Measurements from ENCODE around the gene BNIP3.

Gene BNIP3

GRCh38 chr10:132011024-132011423 is 29.3 kb upstream of the BNIP3 start:
- Histone ChIP-seq H3K9me3 (ENCODE audit: insufficient read depth, low read length) (no peaks in the 10 kb centered on the region), H3K27me3 (ENCODE audit: insufficient read depth, insufficient read length) (no peaks in the 10 kb centered on the region), H3K4me3 (ENCODE audit: insufficient read length, low read depth) (no peak overlapping the region), H3K4me1 (ENCODE audit: insufficient read depth, insufficient read length) (no peaks in the 10 kb centered on the region), H3K9ac (ENCODE audit: insufficient read length, low read depth) (no peak overlapping the region), H3K36me3 (ENCODE audit: insufficient read depth, insufficient read length, low read length) (no peaks in the 10 kb centered on the region)
- TF ChIP-seq SUZ12 (IDR thresholded peaks at IDR 0.05; ENCODE audit: extremely low read depth, insufficient read depth, insufficient read length) (no peak), YY1 (IDR thresholded peaks at IDR 0.05; ENCODE audit: insufficient read depth, insufficient read length) (no peak), ZNF274 (IDR thresholded peaks at IDR 0.05; ENCODE audit: low read depth, low read length) (no peak)
- no peak for DNase-seq (ENCODE audit: low read depth, low spot score)

GRCh38 chr10:132010483-132010882 is 28.8 kb upstream of the BNIP3 start:
- no peak overlapping the region for H3K4me3 ChIP-seq (ENCODE audit: insufficient read length, low read depth)
- H3K9ac ChIP-seq (ENCODE audit: insufficient read length, low read depth) = no peak overlapping the region
- DNase-seq (ENCODE audit: low read depth, low spot score) = no peak
- no peaks in the 10 kb centered on the region for H3K36me3 ChIP-seq (ENCODE audit: insufficient read depth, insufficient read length, low read length)
- no peaks in the 10 kb centered on the region for H3K4me1 ChIP-seq (ENCODE audit: insufficient read depth, insufficient read length)
- no peaks in the 10 kb centered on the region for H3K27me3 ChIP-seq (ENCODE audit: insufficient read depth, insufficient read length)
- H3K9me3 ChIP-seq (ENCODE audit: insufficient read depth, low read length) = peaks cover 2% of the 10 kb centered on the region; the same call in 1 of the 2 replicates
- no peak for TF ChIP-seq SUZ12 (IDR thresholded peaks at IDR 0.05; ENCODE audit: extremely low read depth, insufficient read depth, insufficient read length)

- Histone ChIP-seq H3K27me3 (ENCODE audit: insufficient read depth, insufficient read length) (no peaks in the 10 kb centered on the region), H3K36me3 (ENCODE audit: insufficient read depth, insufficient read length, low read length) (no peaks in the 10 kb centered on the region), H3K4me1 (ENCODE audit: insufficient read depth, insufficient read length) (no peaks in the 10 kb centered on the region), H3K4me3 (ENCODE audit: insufficient read length, low read depth) (no peak overlapping the region), H3K9ac (ENCODE audit: insufficient read length, low read depth) (no peak overlapping the region), H3K9me3 (ENCODE audit: insufficient read depth, low read length) (peaks cover 7% of the 10 kb centered on the region; the same call in 1 of the 2 replicates)
- TF ChIP-seq ZNF274 (IDR thresholded peaks at IDR 0.05; ENCODE audit: low read depth, low read length) (no peak), YY1 (IDR thresholded peaks at IDR 0.05; ENCODE audit: insufficient read depth, insufficient read length) (no peak), SUZ12 (IDR thresholded peaks at IDR 0.05; ENCODE audit: extremely low read depth, insufficient read depth, insufficient read length) (no peak)
- DNase-seq (ENCODE audit: low read depth, low spot score) = no peak
These were observed 27.9 kb upstream of the BNIP3 start for GRCh38 chr10:132009575-132009974.

GRCh38 chr10:132007681-132008080 is 26.0 kb upstream of the BNIP3 start:
- no peak for DNase-seq (ENCODE audit: low read depth, low spot score)
- no peaks in the 10 kb centered on the region for H3K4me1 ChIP-seq (ENCODE audit: insufficient read depth, insufficient read length)
- no peak overlapping the region for H3K4me3 ChIP-seq (ENCODE audit: insufficient read length, low read depth)
- no peaks in the 10 kb centered on the region for H3K27me3 ChIP-seq (ENCODE audit: insufficient read depth, insufficient read length)
- peaks cover 7% of the 10 kb centered on the region; the same call in 1 of the 2 replicates for H3K9me3 ChIP-seq (ENCODE audit: insufficient read depth, low read length)
- no peak for TF ChIP-seq YY1 (IDR thresholded peaks at IDR 0.05; ENCODE audit: insufficient read depth, insufficient read length)
- no peak for TF ChIP-seq SUZ12 (IDR thresholded peaks at IDR 0.05; ENCODE audit: extremely low read depth, insufficient read depth, insufficient read length)
- TF ChIP-seq ZNF274 (IDR thresholded peaks at IDR 0.05; ENCODE audit: low read depth, low read length) = no peak
- H3K9ac ChIP-seq (ENCODE audit: insufficient read length, low read depth) = no peak overlapping the region
- H3K36me3 ChIP-seq (ENCODE audit: insufficient read depth, insufficient read length, low read length) = no peaks in the 10 kb centered on the region

GRCh38 chr10:132006966-132007365 is 25.2 kb upstream of the BNIP3 start:
- no peaks in the 10 kb centered on the region for H3K36me3 ChIP-seq (ENCODE audit: insufficient read depth, insufficient read length, low read length)
- peaks cover 2% of the 10 kb centered on the region for H3K4me1 ChIP-seq (ENCODE audit: insufficient read depth, insufficient read length)
- no peak for TF ChIP-seq SUZ12 (IDR thresholded peaks at IDR 0.05; ENCODE audit: extremely low read depth, insufficient read depth, insufficient read length)
- no peak for TF ChIP-seq ZNF274 (IDR thresholded peaks at IDR 0.05; ENCODE audit: low read depth, low read length)
- TF ChIP-seq YY1 (IDR thresholded peaks at IDR 0.05; ENCODE audit: insufficient read depth, insufficient read length) = no peak
- H3K27me3 ChIP-seq (ENCODE audit: insufficient read depth, insufficient read length) = no peaks in the 10 kb centered on the region
- DNase-seq (ENCODE audit: low read depth, low spot score) = peak; percentile 54
- H3K9ac ChIP-seq (ENCODE audit: insufficient read length, low read depth) = no peak overlapping the region
- peaks cover 7% of the 10 kb centered on the region; the same call in 1 of the 2 replicates for H3K9me3 ChIP-seq (ENCODE audit: insufficient read depth, low read length)
- H3K4me3 ChIP-seq (ENCODE audit: insufficient read length, low read depth) = no peak overlapping the region

GRCh38 chr10:132005147-132005546 is 23.4 kb upstream of the BNIP3 start:
- Histone ChIP-seq H3K9me3 (ENCODE audit: insufficient read depth, low read length) (peaks cover 7% of the 10 kb centered on the region; the same call in 1 of the 2 replicates), H3K9ac (ENCODE audit: insufficient read length, low read depth) (no peak overlapping the region), H3K36me3 (ENCODE audit: insufficient read depth, insufficient read length, low read length) (no peaks in the 10 kb centered on the region), H3K4me1 (ENCODE audit: insufficient read depth, insufficient read length) (peaks cover 2% of the 10 kb centered on the region), H3K4me3 (ENCODE audit: insufficient read length, low read depth) (no peak overlapping the region), H3K27me3 (ENCODE audit: insufficient read depth, insufficient read length) (no peaks in the 10 kb centered on the region)
- TF ChIP-seq YY1 (IDR thresholded peaks at IDR 0.05; ENCODE audit: insufficient read depth, insufficient read length) (no peak), ZNF274 (IDR thresholded peaks at IDR 0.05; ENCODE audit: low read depth, low read length) (no peak), SUZ12 (IDR thresholded peaks at IDR 0.05; ENCODE audit: extremely low read depth, insufficient read depth, insufficient read length) (no peak)
- DNase-seq (ENCODE audit: low read depth, low spot score) = no peak

- H3K9ac ChIP-seq (ENCODE audit: insufficient read length, low read depth) = peak overlapping the region; percentile 1
- H3K9me3 ChIP-seq (ENCODE audit: insufficient read depth, low read length) = peaks cover 7% of the 10 kb centered on the region; the same call in 1 of the 2 replicates
- TF ChIP-seq SUZ12 (IDR thresholded peaks at IDR 0.05; ENCODE audit: extremely low read depth, insufficient read depth, insufficient read length) = no peak
- no peak for TF ChIP-seq ZNF274 (IDR thresholded peaks at IDR 0.05; ENCODE audit: low read depth, low read length)
- TF ChIP-seq YY1 (IDR thresholded peaks at IDR 0.05; ENCODE audit: insufficient read depth, insufficient read length) = no peak
- peaks cover 6% of the 10 kb centered on the region for H3K4me1 ChIP-seq (ENCODE audit: insufficient read depth, insufficient read length)
- H3K27me3 ChIP-seq (ENCODE audit: insufficient read depth, insufficient read length) = no peaks in the 10 kb centered on the region
- no peaks in the 10 kb centered on the region for H3K36me3 ChIP-seq (ENCODE audit: insufficient read depth, insufficient read length, low read length)
- no peak for DNase-seq (ENCODE audit: low read depth, low spot score)
- no peak overlapping the region for H3K4me3 ChIP-seq (ENCODE audit: insufficient read length, low read depth)
These were observed 22.3 kb upstream of the BNIP3 start for GRCh38 chr10:132004052-132004451.
